ENCODE measurements around the gene NHLRC2.
"Not testable (repeated sequence)": the region's sequence is repeated elsewhere in the genome, so short reads cannot be mapped to it uniquely, and the experiment has no call there.

The NHLRC2 gene

GRCh38 chr10:113854013-113854760 lies at the start of gene NHLRC2, which contains the start of gene DCLRE1A:
Gene NHLRC2 (plus strand): TSS chr10:113854661. CDS start chr10:113854873, 212 bp downstream.
Gene DCLRE1A (minus strand): TSS chr10:113854082. CDS start chr10:113853182, 900 bp downstream.
- Histone ChIP-seq H3K9ac (ENCODE audit: low read length) (peak within 1 kb of the TSS; percentile 75), H3K9me3 (ENCODE audit: low read length) (no peaks in the 10 kb centered on the region), H3K27me3 (ENCODE audit: control insufficient read depth in 1 of 2, insufficient read depth in 2 of 2, low read length in 2 of 2) (no peaks in the 10 kb centered on the region), H3K36me3 (ENCODE audit: insufficient read depth, low read length) (peaks cover 2% of the 10 kb centered on the region), H3K27ac (ENCODE audit: low read depth, low read length) (peak within 1 kb of the TSS; percentile 95), H3K4me3 (ENCODE audit: low read depth in 1 of 2, low read length in 2 of 2) (peak within 1 kb of the TSS; percentile 54 to 83), H3K4me1 (ENCODE audit: insufficient read depth, low read length) (peaks cover 26% of the 10 kb centered on the region)

GRCh38 chr10:113806503-113806902 lies 48.0 kb upstream of the NHLRC2 start:
- Histone ChIP-seq H3K4me3 (ENCODE audit: low read depth in 1 of 2, low read length in 2 of 2) (no peak overlapping the region), H3K9ac (ENCODE audit: low read length) (no peak overlapping the region), H3K9me3 (ENCODE audit: low read length) (no peaks in the 10 kb centered on the region), H3K4me1 (ENCODE audit: insufficient read depth, low read length) (peaks cover 18% of the 10 kb centered on the region), H3K27ac (ENCODE audit: low read depth, low read length) (no peak overlapping the region), H3K27me3 (ENCODE audit: control insufficient read depth in 1 of 2, insufficient read depth in 2 of 2, low read length in 2 of 2) (no peaks in the 10 kb centered on the region), H3K36me3 (ENCODE audit: insufficient read depth, low read length) (no peaks in the 10 kb centered on the region)

GRCh38 chr10:113808168-113808567 lies 46.3 kb upstream of the NHLRC2 start:
- H3K36me3 ChIP-seq (ENCODE audit: insufficient read depth, low read length) = no peaks in the 10 kb centered on the region
- H3K4me1 ChIP-seq (ENCODE audit: insufficient read depth, low read length) = peaks cover 3% of the 10 kb centered on the region
- no peak overlapping the region for H3K27ac ChIP-seq (ENCODE audit: low read depth, low read length)
- no peaks in the 10 kb centered on the region for H3K9me3 ChIP-seq (ENCODE audit: low read length)
- H3K4me3 ChIP-seq (ENCODE audit: low read depth in 1 of 2, low read length in 2 of 2) = no peak overlapping the region
- no peak overlapping the region for H3K9ac ChIP-seq (ENCODE audit: low read length)
- no peaks in the 10 kb centered on the region for H3K27me3 ChIP-seq (ENCODE audit: control insufficient read depth in 1 of 2, insufficient read depth in 2 of 2, low read length in 2 of 2)

GRCh38 chr10:113814700-113815099 lies 39.8 kb upstream of the NHLRC2 start:
- H3K36me3 ChIP-seq (ENCODE audit: insufficient read depth, low read length); H3K9me3 ChIP-seq (ENCODE audit: low read length); H3K4me3 ChIP-seq (ENCODE audit: low read depth in 1 of 2, low read length in 2 of 2); H3K27ac ChIP-seq (ENCODE audit: low read depth, low read length); H3K4me1 ChIP-seq (ENCODE audit: insufficient read depth, low read length); H3K9ac ChIP-seq (ENCODE audit: low read length); H3K27me3 ChIP-seq (ENCODE audit: control insufficient read depth in 1 of 2, insufficient read depth in 2 of 2, low read length in 2 of 2): not testable (repeated sequence)

- no peak overlapping the region for H3K4me3 ChIP-seq (ENCODE audit: low read depth in 1 of 2, low read length in 2 of 2)
- H3K4me1 ChIP-seq (ENCODE audit: insufficient read depth, low read length) = no peaks in the 10 kb centered on the region
- no peaks in the 10 kb centered on the region for H3K27me3 ChIP-seq (ENCODE audit: control insufficient read depth in 1 of 2, insufficient read depth in 2 of 2, low read length in 2 of 2)
- H3K36me3 ChIP-seq (ENCODE audit: insufficient read depth, low read length) = no peaks in the 10 kb centered on the region
- H3K27ac ChIP-seq (ENCODE audit: low read depth, low read length) = no peak overlapping the region
- H3K9ac ChIP-seq (ENCODE audit: low read length) = no peak overlapping the region
- H3K9me3 ChIP-seq (ENCODE audit: low read length) = no peaks in the 10 kb centered on the region
These were observed 34.5 kb upstream of the NHLRC2 start for GRCh38 chr10:113819989-113820388.

GRCh38 chr10:113820507-113820906 lies 34.0 kb upstream of the NHLRC2 start:
- no peak overlapping the region for H3K9ac ChIP-seq (ENCODE audit: low read length)
- H3K9me3 ChIP-seq (ENCODE audit: low read length) = no peaks in the 10 kb centered on the region
- no peak overlapping the region for H3K4me3 ChIP-seq (ENCODE audit: low read depth in 1 of 2, low read length in 2 of 2)
- H3K27ac ChIP-seq (ENCODE audit: low read depth, low read length) = no peak overlapping the region
- no peaks in the 10 kb centered on the region for H3K4me1 ChIP-seq (ENCODE audit: insufficient read depth, low read length)
- no peaks in the 10 kb centered on the region for H3K36me3 ChIP-seq (ENCODE audit: insufficient read depth, low read length)
- H3K27me3 ChIP-seq (ENCODE audit: control insufficient read depth in 1 of 2, insufficient read depth in 2 of 2, low read length in 2 of 2) = no peaks in the 10 kb centered on the region

- H3K9ac ChIP-seq (ENCODE audit: low read length); H3K36me3 ChIP-seq (ENCODE audit: insufficient read depth, low read length); H3K4me1 ChIP-seq (ENCODE audit: insufficient read depth, low read length); H3K9me3 ChIP-seq (ENCODE audit: low read length); H3K27ac ChIP-seq (ENCODE audit: low read depth, low read length); H3K27me3 ChIP-seq (ENCODE audit: control insufficient read depth in 1 of 2, insufficient read depth in 2 of 2, low read length in 2 of 2); H3K4me3 ChIP-seq (ENCODE audit: low read depth in 1 of 2, low read length in 2 of 2): not testable (repeated sequence)
These were observed 33.2 kb upstream of the NHLRC2 start for GRCh38 chr10:113821306-113821705.

GRCh38 chr10:113822174-113822573 lies 32.3 kb upstream of the NHLRC2 start:
- Histone ChIP-seq H3K9ac (ENCODE audit: low read length) (no peak overlapping the region), H3K27ac (ENCODE audit: low read depth, low read length) (no peak overlapping the region), H3K4me1 (ENCODE audit: insufficient read depth, low read length) (no peaks in the 10 kb centered on the region), H3K27me3 (ENCODE audit: control insufficient read depth in 1 of 2, insufficient read depth in 2 of 2, low read length in 2 of 2) (no peaks in the 10 kb centered on the region), H3K36me3 (ENCODE audit: insufficient read depth, low read length) (no peaks in the 10 kb centered on the region), H3K9me3 (ENCODE audit: low read length) (no peaks in the 10 kb centered on the region), H3K4me3 (ENCODE audit: low read depth in 1 of 2, low read length in 2 of 2) (no peak overlapping the region)

GRCh38 chr10:113823389-113823788 lies 31.1 kb upstream of the NHLRC2 start:
- Histone ChIP-seq H3K9me3 (ENCODE audit: low read length) (no peaks in the 10 kb centered on the region), H3K27me3 (ENCODE audit: control insufficient read depth in 1 of 2, insufficient read depth in 2 of 2, low read length in 2 of 2) (no peaks in the 10 kb centered on the region), H3K9ac (ENCODE audit: low read length) (no peak overlapping the region), H3K4me1 (ENCODE audit: insufficient read depth, low read length) (no peaks in the 10 kb centered on the region), H3K27ac (ENCODE audit: low read depth, low read length) (no peak overlapping the region), H3K4me3 (ENCODE audit: low read depth in 1 of 2, low read length in 2 of 2) (no peak overlapping the region), H3K36me3 (ENCODE audit: insufficient read depth, low read length) (no peaks in the 10 kb centered on the region)

GRCh38 chr10:113825791-113826190 lies 28.7 kb upstream of the NHLRC2 start:
- Histone ChIP-seq H3K4me1 (ENCODE audit: insufficient read depth, low read length) (no peaks in the 10 kb centered on the region), H3K27me3 (ENCODE audit: control insufficient read depth in 1 of 2, insufficient read depth in 2 of 2, low read length in 2 of 2) (no peaks in the 10 kb centered on the region), H3K36me3 (ENCODE audit: insufficient read depth, low read length) (no peaks in the 10 kb centered on the region), H3K27ac (ENCODE audit: low read depth, low read length) (no peak overlapping the region), H3K9me3 (ENCODE audit: low read length) (no peaks in the 10 kb centered on the region), H3K4me3 (ENCODE audit: low read depth in 1 of 2, low read length in 2 of 2) (no peak overlapping the region), H3K9ac (ENCODE audit: low read length) (no peak overlapping the region)

GRCh38 chr10:113828567-113828966 lies 25.9 kb upstream of the NHLRC2 start:
- H3K4me1 ChIP-seq (ENCODE audit: insufficient read depth, low read length); H3K27me3 ChIP-seq (ENCODE audit: control insufficient read depth in 1 of 2, insufficient read depth in 2 of 2, low read length in 2 of 2); H3K36me3 ChIP-seq (ENCODE audit: insufficient read depth, low read length); H3K9ac ChIP-seq (ENCODE audit: low read length); H3K4me3 ChIP-seq (ENCODE audit: low read depth in 1 of 2, low read length in 2 of 2); H3K27ac ChIP-seq (ENCODE audit: low read depth, low read length); H3K9me3 ChIP-seq (ENCODE audit: low read length): not testable (repeated sequence)

GRCh38 chr10:113842171-113842570 lies 12.3 kb upstream of the NHLRC2 start:
- Histone ChIP-seq H3K27me3 (ENCODE audit: control insufficient read depth in 1 of 2, insufficient read depth in 2 of 2, low read length in 2 of 2) (no peaks in the 10 kb centered on the region), H3K27ac (ENCODE audit: low read depth, low read length) (no peak overlapping the region), H3K4me1 (ENCODE audit: insufficient read depth, low read length) (no peaks in the 10 kb centered on the region), H3K36me3 (ENCODE audit: insufficient read depth, low read length) (peaks cover 10% of the 10 kb centered on the region), H3K9me3 (ENCODE audit: low read length) (no peaks in the 10 kb centered on the region), H3K9ac (ENCODE audit: low read length) (no peak overlapping the region), H3K4me3 (ENCODE audit: low read depth in 1 of 2, low read length in 2 of 2) (no peak overlapping the region)
